ENCODE measurements around the gene URB1. TPM values are rescaled to one million over a fixed set of nuclear protein-coding genes. Genes with fewer than 3 reads are reported as not detected.

The URB1 gene
- polyA plus RNA-seq, 1 of the 3 experiments (the other 2 are of a cell fraction): 9.9 TPM

DNA sequence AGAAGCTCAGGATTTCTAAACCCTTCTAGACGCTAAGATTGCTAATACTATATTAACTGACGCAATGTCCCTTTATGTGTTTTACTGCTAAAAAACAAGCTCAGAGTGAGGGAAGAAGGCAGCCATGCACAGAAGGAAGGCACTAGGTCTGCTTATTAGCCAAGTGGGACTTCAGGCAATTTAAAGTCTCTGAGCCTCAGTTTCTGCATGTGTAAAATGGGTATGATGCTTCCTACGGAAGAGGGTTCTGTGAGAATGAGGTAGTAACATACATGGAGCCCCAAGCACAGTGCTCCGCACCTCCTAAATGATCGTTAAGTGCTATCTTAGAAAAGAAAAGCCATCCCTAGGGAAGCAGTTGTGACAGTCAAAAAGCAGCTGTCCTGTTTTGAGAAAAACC, 130.9 kb downstream of the URB1 start:
- peaks cover 6 to 14% of the 10 kb centered on the region in 2 experiments; a peak in 3 of 4 replicates for H3K4me1 ChIP-seq (ENCODE audit: control insufficient read depth in 1 of 2, insufficient read depth in 2 of 2, low read depth in 1 of 2, low read length in 1 of 2)
- H3K4me2 ChIP-seq: no peak overlapping the region
- peaks cover 16% of the 10 kb centered on the region for H3F3A ChIP-seq (replicated peaks; ENCODE audit: insufficient read depth)
- no peaks in the 10 kb centered on the region for H4K20me1 ChIP-seq (ENCODE audit: insufficient read depth)
- WGBS (ENCODE audit: low lambda C conversion rate): 88% methylated on average over 5 of the region's 5 CpGs
- no peak overlapping the region for H3K4me3 ChIP-seq (ENCODE audit: low read depth in 2 of 2, low read length in 1 of 2)
- POLR2A ChIA-PET: no interaction called here
- no peak overlapping the region for H3K9ac ChIP-seq
- H3K9me3 ChIP-seq: no peaks in the 10 kb centered on the region
- no peaks in the 10 kb centered on the region for H3K27me3 ChIP-seq (ENCODE audit: insufficient read depth)
- CTCF ChIA-PET: interaction anchor here (0.9 to 4.0 kb wide), 8 partner anchors 9 to 476 kb away, joined by 3 to 16 read pairs (median 4); partner anchors contain the start of genes HUNK and MIS18A
- H3K27ac ChIP-seq (ENCODE audit: low read depth in 2 of 2, low read length in 1 of 2): no peak overlapping the region
- H3K36me3 ChIP-seq (replicated peaks in 1 of 2; ENCODE audit: control insufficient read depth in 1 of 2, insufficient read depth in 2 of 2, low read length in 1 of 2): peaks cover 1 to 3% of the 10 kb centered on the region in 2 experiments
- H3K9me2 ChIP-seq: no peaks in the 10 kb centered on the region
- no peak for TF ChIP-seq SIN3A (IDR thresholded peaks at IDR 0.05; ENCODE audit: borderline replicate concordance, low read depth, low read length)
- DNase-seq: no peak
- no peaks in the 10 kb centered on the region for H3K79me2 ChIP-seq (ENCODE audit: insufficient read depth)
- no peak overlapping the region for H2AFZ ChIP-seq (ENCODE audit: low read depth)

Small RNAs within 50 kb of the gene (small RNA-seq; reads per million reads assigned to genes)
- gene SNORA80A: 2.3 to 432 (median 5.7) reads per million in 7 experiments

Other genes starting within 250 kb of the URB1 start
- gene MIS18A, start 114.0 kb downstream of the URB1 start, polyA plus RNA-seq (2012; rRNA removed): 11.6 and 14.2 TPM in 2 replicates
- not detected in 2 replicates for gene MRAP, start 94.2 kb downstream of the URB1 start, polyA plus RNA-seq (2012; rRNA removed)
- gene EVA1C, start 19.7 kb upstream of the URB1 start, polyA plus RNA-seq (2012; rRNA removed): 9.5 and 10.1 TPM in 2 replicates
- 0.08 and 0.33 TPM in 2 replicates for gene TCP10L, start 192.5 kb upstream of the URB1 start, polyA plus RNA-seq (2012; rRNA removed)
- gene CFAP298, start 219.4 kb upstream of the URB1 start, polyA plus RNA-seq (2012; rRNA removed): 57.8 and 59.1 TPM in 2 replicates